HepG2 (cell line): ENCODE results near the gene SHC3. TPM values are rescaled to one million over a fixed set of nuclear protein-coding genes. Genes with fewer than 3 reads are reported as not detected.

Source experiments
- ATAC-seq: fragments of 200-7000 bp; cut with Tn5 transposase; 3 replicates; pipeline ENCODE4 v1.9.1; 2020; ENCODE audit warnings: mild to moderate bottlenecking, moderate library complexity
- BruUV-seq: library from RNA; stranded (reverse); fragments of 400-500 nt; replicated peaks from 2 replicates; lab custom pipeline; 2021; lab: Mats Ljungman, UMichigan
- CTCF ChIA-PET: fragments of 300-600 bp; formaldehyde crosslinking; extraction: SDS; loops from one replicate; lab custom pipeline; 2021; ENCODE audit warnings: low total read pairs, inconsistent platforms, low intra/inter-chr PET ratio; lab: Yijun Ruan, JAX
- POLR2A ChIA-PET: fragments of 350-600 bp; sonication (Branson Sonifier 250); formaldehyde crosslinking; loops from one replicate; lab custom pipeline; 2020; ENCODE audit warnings: antibody characterized with exemption, inconsistent platforms; lab: Yijun Ruan, JAX
- DNase-seq: peaks from one replicate; pipeline ENCODE4 v3.0.0-alpha.2; 2015; ENCODE audit warnings: low spot score
- FAIRE-seq: peaks from 3 replicates; lab custom pipeline; 2011; peaks lifted over from hg19 to GRCh38; lab: Jason Lieb, UNC
- H2AFZ ChIP-seq: one replicate; pipeline ENCODE4 v1.6.1; 2011; ENCODE audit warnings: low read length, inconsistent platforms
- H3K27ac ChIP-seq: fragments of 300-600 bp; 3 replicates; pipeline ENCODE4 v1.8.0; 2011; ENCODE audit warnings: mixed run types, mild to moderate bottlenecking, mixed read lengths, low read length, inconsistent platforms; ENCODE audit not compliant: insufficient read depth; ENCODE audit errors: extremely low read length
- H3K27me3 ChIP-seq, 2 experiments: fragments of 200-600 bp in 1 of 2; 2 replicates in 1 of 2; 3 replicates in 1 of 2; pipeline versions ENCODE4 v1.6.0 to v1.8.0; 2011; ENCODE audit warnings: low read length in 2 of 2, mild to moderate bottlenecking in 2 of 2, moderate library complexity in 2 of 2, inconsistent platforms in 1 of 2; ENCODE audit not compliant: insufficient read depth in 2 of 2, control insufficient read depth in 1 of 2
- H3K36me3 ChIP-seq, 2 experiments: fragments of 200-600 bp in 1 of 2; replicated peaks in 1 of 2; 2 replicates in 1 of 2; 3 replicates in 1 of 2; pipeline versions ENCODE4 v1.5.1 to v1.8.0; 2011; ENCODE audit warnings: low read length in 2 of 2, inconsistent platforms in 1 of 2; ENCODE audit not compliant: insufficient read depth in 2 of 2, control insufficient read depth in 1 of 2
- H3K4me1 ChIP-seq: 2 replicates; pipeline ENCODE4 v1.5.1; 2012; ENCODE audit warnings: low read length, inconsistent platforms; ENCODE audit not compliant: insufficient read depth
- H3K4me2 ChIP-seq: 2 replicates; pipeline ENCODE4 v1.6.0; 2011; ENCODE audit warnings: low read depth, low read length, inconsistent platforms
- H3K4me3 ChIP-seq, 3 experiments: fragments of 200-600 bp in 1 of 3; sonication (generic), shearing (Covaris generic) in 1 of 3; replicated peaks in 1 of 3; 2 replicates each; pipeline ENCODE4 v1.5.1; 2011 to 2016; ENCODE audit warnings: low read length in 3 of 3, inconsistent platforms in 2 of 3, low read depth in 2 of 3, mild to moderate bottlenecking in 2 of 3, control low read depth in 1 of 3, mixed read lengths in 1 of 3; ENCODE audit not compliant: insufficient read depth in 1 of 3
- H3K79me2 ChIP-seq: one replicate; pipeline ENCODE4 v1.6.1; 2011; ENCODE audit warnings: low read length, inconsistent platforms; ENCODE audit not compliant: insufficient read depth
- H3K9ac ChIP-seq: 2 replicates; pipeline ENCODE4 v1.6.0; 2011; ENCODE audit warnings: mild to moderate bottlenecking, low read depth, low read length, inconsistent platforms; ENCODE audit not compliant: insufficient read depth
- H3K9me3 ChIP-seq: 2 replicates; pipeline ENCODE4 v1.5.1; 2012; ENCODE audit warnings: mild to moderate bottlenecking, low read length
- H4K20me1 ChIP-seq: 2 replicates; pipeline ENCODE4 v1.6.0; 2011; ENCODE audit warnings: inconsistent platforms, mild to moderate bottlenecking, low read length, moderate library complexity; ENCODE audit not compliant: insufficient read depth
- AHR ChIP-seq: IDR thresholded peaks from 2 replicates; pipeline ENCODE4 v1.6.1; 2018; ENCODE audit warnings: missing genetic modification reagents, missing compliant biosample characterization
- CTCF ChIP-seq: sonication (generic); formaldehyde crosslinking; IDR thresholded peaks from 2 replicates; pipeline ENCODE4 v1.5.0; 2020; ENCODE audit warnings: mild to moderate bottlenecking, missing genetic modification reagents, moderate library complexity
- E2F1 ChIP-seq: sonication (generic); formaldehyde crosslinking; IDR thresholded peaks from 2 replicates; pipeline ENCODE4 v1.5.0; 2020; ENCODE audit warnings: missing genetic modification reagents
- HHEX ChIP-seq: IDR thresholded peaks from 2 replicates; pipeline ENCODE4 v1.6.1; 2016; ENCODE audit warnings: control low read depth
- IRX3 ChIP-seq: sonication (generic); formaldehyde crosslinking; IDR thresholded peaks from 2 replicates; pipeline ENCODE4 v1.8.1; 2023; ENCODE audit warnings: mild to moderate bottlenecking, low read depth, missing genetic modification reagents, borderline replicate concordance
- NPAS2 ChIP-seq: sonication (generic); formaldehyde crosslinking; IDR thresholded peaks from 2 replicates; pipeline ENCODE4 v1.8.0; 2022; ENCODE audit warnings: mild to moderate bottlenecking, missing genetic modification reagents, borderline replicate concordance
- ZBTB40 ChIP-seq, 2 experiments: fragments of 450-650 bp in 1 of 2; sonication (generic) in 1 of 2; formaldehyde crosslinking in 1 of 2; IDR thresholded peaks; 2 replicates each; pipeline versions ENCODE4 v1.6.1 to v1.8.0; 2016 to 2022; ENCODE audit warnings: antibody characterized with exemption in 1 of 2, mild to moderate bottlenecking in 1 of 2, missing genetic modification reagents in 1 of 2
- ZFY ChIP-seq: sonication (generic); formaldehyde crosslinking; IDR thresholded peaks from 2 replicates; pipeline ENCODE4 v1.4.0; 2020; ENCODE audit warnings: missing genetic modification reagents
- ZNF431 ChIP-seq: sonication (generic); formaldehyde crosslinking; IDR thresholded peaks from 2 replicates; pipeline ENCODE4 v1.9.0; 2022; ENCODE audit warnings: missing genetic modification reagents, low read depth, mild to moderate bottlenecking, borderline replicate concordance
- ZNF484 ChIP-seq: sonication (generic); formaldehyde crosslinking; IDR thresholded peaks from 2 replicates; pipeline ENCODE4 v1.5.1; 2020; ENCODE audit warnings: mild to moderate bottlenecking, low read depth, missing genetic modification reagents, borderline replicate concordance
- ZNF543 ChIP-seq: sonication (generic); formaldehyde crosslinking; IDR thresholded peaks from 2 replicates; pipeline ENCODE4 v1.4.0; 2020; ENCODE audit warnings: mild to moderate bottlenecking, missing genetic modification reagents
- WGBS: methylation state at CpG from one replicate; pipeline ENCODE4 v1.1.6; 2017; ENCODE audit warnings: low lambda C conversion rate; 5-methylcytosine and 5-hydroxymethylcytosine counted together
- in situ Hi-C: cut with HindIII; loops from 2 replicates; pipeline ENCODE4 v1.10.0; 2017; ENCODE audit warnings: low pct_unique_long_range_greater_than_20kb; ENCODE audit not compliant: extremely low pct_ligation_motif_present
- intact Hi-C: fragments of 100-400 bp; cut with micrococcal nuclease; formaldehyde crosslinking; loops from one replicate; pipeline ENCODE4 v1.10.0; 2022; ENCODE audit not compliant: unreplicated experiment
- polyA plus RNA-seq, 8 experiments: library from polyadenylated mRNA; depleted of rRNA in 3 of 8; stranded (reverse) in 7 of 8; unstranded in 1 of 8; fragments of >200 nt; fragmentation: Illumina TruSeq in 4 of 8; extraction: Trizol in 4 of 8; gene quantifications; 2 replicates each; pipeline versions ENCODE4 v1.2.1 to v1.2.3, GENCODE V29; 2011 to 2016; ENCODE audit warnings: low read depth in 4 of 8, missing spikeins in 1 of 8, mixed read lengths in 1 of 8; ENCODE audit not compliant: insufficient read depth in 1 of 8
- total RNA-seq, 5 experiments: library from RNA; depleted of rRNA; stranded (reverse); fragments of >200 nt; fragmentation: Illumina TruSeq; extraction: Trizol; gene quantifications; 2 replicates each; pipeline ENCODE4 v1.2.3, GENCODE V29; 2016; ENCODE audit warnings: low read depth in 1 of 5

SHC3 gene
- total and polyA plus RNA-seq, 2 of the 13 experiments (the other 11 are each of a cell fraction or from before 2014, with no cell fraction given) = 0.09 to 0.89 TPM

GRCh38 chr9:89153232-89154017, 25.2 kb downstream of the SHC3 start:
- H3K9ac ChIP-seq = no peak overlapping the region
- no peak for ATAC-seq
- H4K20me1 ChIP-seq = no peaks in the 10 kb centered on the region
- no peaks in the 10 kb centered on the region for H3K4me1 ChIP-seq
- H2AFZ ChIP-seq = no peak overlapping the region
- no peaks in the 10 kb centered on the region for H3K9me3 ChIP-seq
- intact Hi-C loops (no loop called here), in situ Hi-C loops (no loop called here)
- no peak overlapping the region for H3K27ac ChIP-seq
- FAIRE-seq = no peak
- no peak overlapping the region for H3K4me2 ChIP-seq
- ChIA-PET POLR2A (no interaction called here), CTCF (no interaction called here)
- H3K4me3 ChIP-seq = no peak overlapping the region
- no TSS peak for BruUV-seq
- no peak for TF ChIP-seq ZFY
- no peak for TF ChIP-seq IRX3
- no peak for TF ChIP-seq E2F1 (CRISPR knock-in tag)
- TF ChIP-seq CTCF (CRISPR knock-in tag) = no peak
- no peak for TF ChIP-seq ZNF543 (CRISPR knock-in tag)
- TF ChIP-seq ZNF484 (CRISPR knock-in tag) = no peak
- TF ChIP-seq ZNF431 (CRISPR knock-in tag) = no peak
- TF ChIP-seq NPAS2 (CRISPR knock-in tag) = no peak
- TF ChIP-seq ZBTB40 (IDR thresholded peaks at IDR 0.05) = no peak
- no peak for TF ChIP-seq ZBTB40 (CRISPR knock-in tag; IDR thresholded peaks at IDR 0.05)
- TF ChIP-seq AHR = no peak
- no peak for TF ChIP-seq HHEX (CRISPR knock-in tag)
- no peaks in the 10 kb centered on the region for H3K27me3 ChIP-seq
- 26% methylated on average over 12 of the region's 14 CpGs for WGBS
- H3K36me3 ChIP-seq = no peaks in the 10 kb centered on the region
- DNase-seq = no peak
- H3K79me2 ChIP-seq = no peaks in the 10 kb centered on the region
